Endothelial cell of umbilical vein (primary cell): ENCODE data around the gene PDE10A. TPM values are rescaled to one million over a fixed set of nuclear protein-coding genes. Genes with fewer than 3 reads are reported as not detected.

Experiments used
- BruUV-seq: library from RNA; stranded (reverse); fragments of 400-500 nt; replicated peaks from 2 replicates; lab custom pipeline; 2021; lab: Mats Ljungman, UMichigan
- CTCF ChIA-PET: fragments of 300-600, 350-600 bp; sonication (Branson Sonifier 250); formaldehyde crosslinking; loops from one replicate; lab custom pipeline; 2021; ENCODE audit warnings: antibody characterized with exemption, inconsistent platforms; lab: Charles Lee
- POLR2A ChIA-PET: fragments of 300-600, 350-600 bp; sonication (Branson Sonifier 250); formaldehyde crosslinking; loops from one replicate; lab custom pipeline; 2021; ENCODE audit warnings: antibody characterized with exemption, inconsistent platforms; lab: Charles Lee
- DNase-seq: peaks from one replicate; pipeline ENCODE4 v3.0.0-alpha.2; 2011; ENCODE audit warnings: low read depth, low spot score
- FAIRE-seq: peaks from 2 replicates; lab custom pipeline; 2011; peaks lifted over from hg19 to GRCh38; lab: Jason Lieb, UNC
- H2AFZ ChIP-seq: 2 replicates; pipeline ENCODE4 v1.6.0; 2012; ENCODE audit warnings: low read depth, low read length, control low read depth, inconsistent platforms
- H3K27ac ChIP-seq: 2 replicates; pipeline ENCODE4 v1.5.1; 2011; ENCODE audit warnings: low read depth, mild to moderate bottlenecking, control low read depth, low read length, moderate library complexity; ENCODE audit not compliant: insufficient read depth
- H3K27me3 ChIP-seq, 2 experiments: 2 replicates each; pipeline versions ENCODE4 v1.6.0 to v1.6.1; 2011; ENCODE audit warnings: low read length in 2 of 2, mixed read lengths in 1 of 2; ENCODE audit not compliant: control insufficient read depth in 2 of 2, insufficient read depth in 2 of 2
- H3K36me3 ChIP-seq, 2 experiments: 2 replicates in 1 of 2; 3 replicates in 1 of 2; pipeline ENCODE4 v1.5.1; 2011; ENCODE audit warnings: low read length in 2 of 2, mild to moderate bottlenecking in 1 of 2, moderate library complexity in 1 of 2; ENCODE audit not compliant: control insufficient read depth in 2 of 2, insufficient read depth in 2 of 2; ENCODE audit errors: extremely low read depth in 1 of 2
- H3K4me1 ChIP-seq: 3 replicates; pipeline ENCODE4 v1.5.1; 2011; ENCODE audit warnings: mild to moderate bottlenecking, low read length; ENCODE audit not compliant: control insufficient read depth, insufficient read depth; ENCODE audit errors: extremely low read depth
- H3K4me2 ChIP-seq: 2 replicates; pipeline ENCODE4 v1.6.1; 2011; ENCODE audit warnings: low read length, control low read depth, mixed read lengths; ENCODE audit not compliant: insufficient read depth
- H3K4me3 ChIP-seq, 3 experiments: fragments of 200-600 bp in 1 of 3; sonication (generic), shearing (Covaris generic) in 1 of 3; replicated peaks in 1 of 3; 2 replicates each; pipeline ENCODE4 v1.5.1; 2011 to 2016; ENCODE audit warnings: control low read depth in 3 of 3, low read length in 3 of 3, mild to moderate bottlenecking in 2 of 3, inconsistent platforms in 1 of 3, low read depth in 1 of 3, moderate library complexity in 1 of 3; ENCODE audit not compliant: insufficient read depth in 1 of 3
- H3K79me2 ChIP-seq: 2 replicates; pipeline ENCODE4 v1.6.0; 2012; ENCODE audit warnings: low read length, inconsistent platforms; ENCODE audit not compliant: control insufficient read depth, insufficient read depth
- H3K9ac ChIP-seq: replicated peaks from 2 replicates; pipeline ENCODE3; 2011; ENCODE audit warnings: low read length, control low read depth; ENCODE audit not compliant: insufficient read depth; ENCODE audit errors: extremely low read depth
- H3K9me1 ChIP-seq: replicated peaks from 3 replicates; pipeline ENCODE4 v1.6.0; 2011; ENCODE audit warnings: mild to moderate bottlenecking, low read length; ENCODE audit not compliant: control insufficient read depth, insufficient read depth; ENCODE audit errors: extremely low read depth
- H3K9me3 ChIP-seq: replicated peaks from 2 replicates; pipeline ENCODE4 v1.5.1; 2012; ENCODE audit warnings: low read length, inconsistent platforms; ENCODE audit not compliant: control insufficient read depth, insufficient read depth
- H4K20me1 ChIP-seq: replicated peaks from 2 replicates; pipeline ENCODE3; 2011; ENCODE audit warnings: mild to moderate bottlenecking, low read length; ENCODE audit not compliant: control insufficient read depth, insufficient read depth; ENCODE audit errors: extremely low read depth
- EZH2 ChIP-seq: IDR thresholded peaks from 2 replicates; pipeline ENCODE4 v1.6.1; 2012; ENCODE audit warnings: borderline replicate concordance, low read depth, mild to moderate bottlenecking, moderate library complexity, low read length, inconsistent platforms; ENCODE audit not compliant: severe bottlenecking
- FOS ChIP-seq: IDR thresholded peaks from 2 replicates; pipeline ENCODE4 v1.6.1; 2011; ENCODE audit warnings: mild to moderate bottlenecking, low read length, moderate library complexity, borderline replicate concordance; ENCODE audit not compliant: insufficient read depth
- GATA2 ChIP-seq: IDR thresholded peaks from 2 replicates; pipeline ENCODE4 v1.7.0; 2011; ENCODE audit warnings: low read depth, mild to moderate bottlenecking, moderate library complexity, mixed read lengths, low read length; ENCODE audit not compliant: insufficient read length, insufficient read depth
- JUN ChIP-seq: IDR thresholded peaks from 2 replicates; pipeline ENCODE4 v1.6.1; 2011; ENCODE audit warnings: borderline replicate concordance, low read depth; ENCODE audit not compliant: insufficient read length, insufficient read depth
- MYC ChIP-seq: IDR thresholded peaks from one replicate; pipeline ENCODE4 v1.6.1; 2011; ENCODE audit warnings: mild to moderate bottlenecking, low read depth, low read length
- POLR2A ChIP-seq: IDR thresholded peaks from 2 replicates; pipeline ENCODE4 v1.6.1; 2012; ENCODE audit warnings: low read depth, mild to moderate bottlenecking, control low read depth, low read length
- POLR2AphosphoS5 ChIP-seq: IDR thresholded peaks from 2 replicates; pipeline ENCODE4 v1.6.1; 2012; ENCODE audit warnings: low read depth, mild to moderate bottlenecking, control low read depth, low read length, moderate library complexity; ENCODE audit not compliant: insufficient read depth
- dilution Hi-C: fragments of 300-500 bp; cut with MboI; formaldehyde crosslinking; loops from one replicate; pipeline ENCODE4 v1.15.0; 2019; ENCODE audit warnings: low sequenced_read_pairs; ENCODE audit not compliant: extremely low pct_ligation_motif_present
- intact Hi-C: fragments of 100-400 bp; cut with micrococcal nuclease; formaldehyde crosslinking; loops from one replicate; pipeline ENCODE4 v1.10.0; 2022
- polyA plus RNA-seq, 4 experiments: library from polyadenylated mRNA; depleted of rRNA in 3 of 4; stranded (reverse) in 3 of 4; unstranded in 1 of 4; fragments of >200 nt; gene quantifications; 2 replicates each; pipeline versions ENCODE4 v1.2.1 to v1.2.3, GENCODE V29; 2011 to 2012; ENCODE audit warnings: missing spikeins in 1 of 4
- total RNA-seq: library from RNA; stranded (reverse); gene quantifications from 2 replicates; pipeline ENCODE4 v1.2.3, GENCODE V29; 2021
- TF ChIP-seq, protein P1 (sequence below): IDR thresholded peaks from 2 replicates; pipeline ENCODE4 v1.6.1; 2011; ENCODE audit not compliant: insufficient read depth, insufficient read length
- TF ChIP-seq, protein P2 (sequence below), 2 donors: IDR thresholded peaks; 1 replicate in 1 of 2; 2 replicates in 1 of 2; pipeline ENCODE4 v1.5.1; 2011; ENCODE audit warnings: low read length in 2 of 2, mild to moderate bottlenecking in 2 of 2, moderate library complexity in 2 of 2, control low read depth in 1 of 2, inconsistent platforms in 1 of 2, low read depth in 1 of 2; ENCODE audit not compliant: insufficient read depth in 1 of 2; ENCODE audit errors: extremely low read depth in 1 of 2

Gene PDE10A
- total and polyA plus RNA-seq, 2 donors (not counting 3 experiments of a cell fraction or from before 2014, with no cell fraction given): 0.86 to 2.9 TPM

DNA sequence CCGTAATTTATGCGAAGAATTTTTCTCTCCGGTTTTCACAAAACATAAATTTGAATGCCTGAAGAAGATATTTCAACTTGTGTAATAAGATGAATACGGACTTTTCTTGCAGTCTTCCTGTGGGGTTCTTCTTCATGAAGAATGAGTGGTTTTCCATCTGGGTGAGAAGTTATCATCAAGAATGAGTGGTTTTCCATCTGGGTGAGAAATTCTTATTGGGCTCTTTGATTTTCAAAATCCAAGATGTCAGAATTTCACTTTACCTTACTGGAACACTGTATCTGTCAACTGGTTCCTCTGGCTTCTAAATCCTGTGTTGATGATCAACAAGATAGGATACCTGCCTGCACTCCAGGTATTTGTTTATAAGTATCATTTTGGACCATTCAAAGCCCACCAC is 193.6 kb downstream of the PDE10A start:
- CTCF ChIA-PET: no interaction called here
- no peak overlapping the region for H3K9ac ChIP-seq
- no peaks in the 10 kb centered on the region for H3K4me1 ChIP-seq
- TF ChIP-seq POLR2AphosphoS5: no peak
- no peak for TF ChIP-seq JUN
- TF ChIP-seq MYC: no peak
- no peak for TF ChIP-seq POLR2A
- TF ChIP-seq, protein P1, sequence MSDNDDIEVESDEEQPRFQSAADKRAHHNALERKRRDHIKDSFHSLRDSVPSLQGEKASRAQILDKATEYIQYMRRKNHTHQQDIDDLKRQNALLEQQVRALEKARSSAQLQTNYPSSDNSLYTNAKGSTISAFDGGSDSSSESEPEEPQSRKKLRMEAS: no peak
- TF ChIP-seq GATA2: no peak
- TF ChIP-seq EZH2: no peak
- no peak for TF ChIP-seq FOS
- TF ChIP-seq, protein P2, sequence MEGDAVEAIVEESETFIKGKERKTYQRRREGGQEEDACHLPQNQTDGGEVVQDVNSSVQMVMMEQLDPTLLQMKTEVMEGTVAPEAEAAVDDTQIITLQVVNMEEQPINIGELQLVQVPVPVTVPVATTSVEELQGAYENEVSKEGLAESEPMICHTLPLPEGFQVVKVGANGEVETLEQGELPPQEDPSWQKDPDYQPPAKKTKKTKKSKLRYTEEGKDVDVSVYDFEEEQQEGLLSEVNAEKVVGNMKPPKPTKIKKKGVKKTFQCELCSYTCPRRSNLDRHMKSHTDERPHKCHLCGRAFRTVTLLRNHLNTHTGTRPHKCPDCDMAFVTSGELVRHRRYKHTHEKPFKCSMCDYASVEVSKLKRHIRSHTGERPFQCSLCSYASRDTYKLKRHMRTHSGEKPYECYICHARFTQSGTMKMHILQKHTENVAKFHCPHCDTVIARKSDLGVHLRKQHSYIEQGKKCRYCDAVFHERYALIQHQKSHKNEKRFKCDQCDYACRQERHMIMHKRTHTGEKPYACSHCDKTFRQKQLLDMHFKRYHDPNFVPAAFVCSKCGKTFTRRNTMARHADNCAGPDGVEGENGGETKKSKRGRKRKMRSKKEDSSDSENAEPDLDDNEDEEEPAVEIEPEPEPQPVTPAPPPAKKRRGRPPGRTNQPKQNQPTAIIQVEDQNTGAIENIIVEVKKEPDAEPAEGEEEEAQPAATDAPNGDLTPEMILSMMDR (IDR thresholded peaks at IDR 0.05; ENCODE audit: extremely low read depth in 1 of 2, insufficient read depth in 1 of 2, low read depth in 1 of 2, low read length in 2 of 2): no peak
- H3K27ac ChIP-seq: no peak overlapping the region
- H3K9me1 ChIP-seq: no peaks in the 10 kb centered on the region
- no peak overlapping the region for H3K4me2 ChIP-seq
- H3K36me3 ChIP-seq: no peaks in the 10 kb centered on the region
- H3K79me2 ChIP-seq: no peaks in the 10 kb centered on the region
- no peak for FAIRE-seq
- no TSS peak for BruUV-seq
- DNase-seq: no peak
- H4K20me1 ChIP-seq: no peaks in the 10 kb centered on the region
- H3K4me3 ChIP-seq: no peak overlapping the region
- intact Hi-C loops (no loop called here), dilution Hi-C loops (no loop called here)
- H3K27me3 ChIP-seq: no peaks in the 10 kb centered on the region
- H2AFZ ChIP-seq: no peak overlapping the region
- POLR2A ChIA-PET: no interaction called here
- no peaks in the 10 kb centered on the region for H3K9me3 ChIP-seq
